ENCODE data around the gene MSGN1.

- TF ChIP-seq CTCF (IDR thresholded peaks at IDR 0.05) (no peak), POLR2AphosphoS5 (IDR thresholded peaks at IDR 0.05; ENCODE audit: insufficient read depth in 1 of 2, low read depth in 1 of 2) (no peak)
These were observed 634 bp upstream of the MSGN1 start for GRCh38 chr2:17815468-17816184.
